ENCODE results near the gene HSD11B1.

GRCh38 chr1:209702832-209703231 is 1.8 kb upstream of the HSD11B1 start:
- no peak for TF ChIP-seq CTCF (IDR thresholded peaks at IDR 0.05)
- TF ChIP-seq POLR2A (IDR thresholded peaks at IDR 0.05) = no peak

All from testis (tissue), 2 donors.